ENCODE data around the gene RSPO4. TPM values are rescaled to one million over a fixed set of nuclear protein-coding genes. Genes with fewer than 3 reads are reported as not detected.

The RSPO4 gene
- total RNA-seq, 1 experiment from 2014 or later, result not detected

DNA sequence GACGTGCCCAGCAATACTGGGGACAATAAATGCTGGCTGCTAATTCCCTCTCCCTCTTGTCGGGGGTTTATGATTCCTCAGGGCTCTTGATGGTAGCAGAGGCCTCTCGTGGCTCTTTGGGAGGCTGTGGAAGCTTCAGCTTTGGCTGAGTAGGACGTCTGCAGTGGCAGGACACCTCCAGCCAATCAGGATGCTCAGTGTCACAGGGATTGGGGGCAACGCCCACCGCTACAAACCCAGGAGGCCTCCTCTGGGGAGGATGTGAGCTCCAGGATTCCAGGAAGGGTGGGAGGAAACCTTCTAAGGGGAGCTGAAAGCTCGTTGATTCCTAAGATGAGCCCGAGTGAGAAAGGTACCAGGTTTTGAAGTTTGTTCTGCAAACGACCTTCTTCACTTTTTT lies 19.4 kb downstream of the RSPO4 start:
- CTCF ChIA-PET, result no interaction called here
- BruUV-seq (replicated peaks), result no TSS peak

DNA sequence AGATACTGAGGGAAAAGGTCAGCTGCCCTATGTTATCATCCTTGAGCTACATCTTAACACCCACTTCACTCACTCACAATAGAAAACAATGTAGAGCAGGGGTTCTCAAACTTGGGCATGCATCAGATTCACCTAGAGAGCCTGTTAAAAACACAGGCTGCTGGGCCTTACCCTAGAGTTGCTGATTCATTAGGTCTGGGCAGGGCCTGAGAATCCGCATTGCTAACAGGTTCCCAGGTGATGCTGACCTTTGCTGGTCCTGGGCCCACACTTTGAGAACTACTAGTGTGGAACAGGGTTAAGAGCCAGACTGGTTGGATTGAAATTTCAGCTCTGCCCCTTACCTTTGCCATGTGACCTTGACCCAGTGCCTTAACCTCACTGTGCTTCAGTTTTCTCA lies 25.1 kb downstream of the RSPO4 start:
- TF ChIP-seq, protein P1, sequence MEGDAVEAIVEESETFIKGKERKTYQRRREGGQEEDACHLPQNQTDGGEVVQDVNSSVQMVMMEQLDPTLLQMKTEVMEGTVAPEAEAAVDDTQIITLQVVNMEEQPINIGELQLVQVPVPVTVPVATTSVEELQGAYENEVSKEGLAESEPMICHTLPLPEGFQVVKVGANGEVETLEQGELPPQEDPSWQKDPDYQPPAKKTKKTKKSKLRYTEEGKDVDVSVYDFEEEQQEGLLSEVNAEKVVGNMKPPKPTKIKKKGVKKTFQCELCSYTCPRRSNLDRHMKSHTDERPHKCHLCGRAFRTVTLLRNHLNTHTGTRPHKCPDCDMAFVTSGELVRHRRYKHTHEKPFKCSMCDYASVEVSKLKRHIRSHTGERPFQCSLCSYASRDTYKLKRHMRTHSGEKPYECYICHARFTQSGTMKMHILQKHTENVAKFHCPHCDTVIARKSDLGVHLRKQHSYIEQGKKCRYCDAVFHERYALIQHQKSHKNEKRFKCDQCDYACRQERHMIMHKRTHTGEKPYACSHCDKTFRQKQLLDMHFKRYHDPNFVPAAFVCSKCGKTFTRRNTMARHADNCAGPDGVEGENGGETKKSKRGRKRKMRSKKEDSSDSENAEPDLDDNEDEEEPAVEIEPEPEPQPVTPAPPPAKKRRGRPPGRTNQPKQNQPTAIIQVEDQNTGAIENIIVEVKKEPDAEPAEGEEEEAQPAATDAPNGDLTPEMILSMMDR (conservative IDR thresholded peaks at IDR 0.05; ENCODE audit: low read depth, low read length), result no peak
- no peak for TF ChIP-seq EZH2 (IDR thresholded peaks at IDR 0.05; ENCODE audit: borderline replicate concordance, low read depth, low read length, poor library complexity, severe bottlenecking)
- no peaks in the 10 kb centered on the region for H3K36me3 ChIP-seq (ENCODE audit: insufficient read depth, low read length, poor library complexity, severe bottlenecking)
- no peak for DNase-seq (ENCODE audit: low spot score)
- BruUV-seq (replicated peaks), result no TSS peak
- CTCF ChIA-PET, result no interaction called here
- no peak overlapping the region for H3K27ac ChIP-seq (ENCODE audit: low read depth, low read length, poor library complexity, severe bottlenecking)
- intact Hi-C loops (cut with micrococcal nuclease; ENCODE audit: unreplicated experiment), result loop anchor here (10.0 kb wide), 1 partner anchor 228 kb away; the partner anchor contains the start of gene C20orf202
- H3K4me1 ChIP-seq (ENCODE audit: insufficient read depth, low read length, poor library complexity, severe bottlenecking), result no peaks in the 10 kb centered on the region
- POLR2A ChIA-PET (ENCODE audit: low non-redundant PET), result no interaction called here
- H3K27me3 ChIP-seq (replicated peaks; ENCODE audit: insufficient read depth, low read depth, low read length, poor library complexity), result peaks cover 9% of the 10 kb centered on the region
- no peaks in the 10 kb centered on the region for H3K9me3 ChIP-seq (ENCODE audit: low read depth, low read length, poor library complexity, severe bottlenecking)
- H3K4me3 ChIP-seq (ENCODE audit: low read depth, low read length, poor library complexity, severe bottlenecking), result no peak overlapping the region

More for the DNA sequence above, 19.4 kb downstream of the RSPO4 start:
- intact Hi-C loops (cut with micrococcal nuclease; ENCODE audit: unreplicated experiment), result no loop called here
- no peak overlapping the region for H3K27ac ChIP-seq (ENCODE audit: low read depth, low read length, poor library complexity, severe bottlenecking)
- POLR2A ChIA-PET (ENCODE audit: low non-redundant PET), result no interaction called here
- no peaks in the 10 kb centered on the region for H3K36me3 ChIP-seq (ENCODE audit: insufficient read depth, low read length, poor library complexity, severe bottlenecking)
- no peak for TF ChIP-seq EZH2 (IDR thresholded peaks at IDR 0.05; ENCODE audit: borderline replicate concordance, low read depth, low read length, poor library complexity, severe bottlenecking)
- TF ChIP-seq, protein P1 (conservative IDR thresholded peaks at IDR 0.05; ENCODE audit: low read depth, low read length), result no peak
- no peak overlapping the region for H3K4me3 ChIP-seq (ENCODE audit: low read depth, low read length, poor library complexity, severe bottlenecking)
- H3K4me1 ChIP-seq (ENCODE audit: insufficient read depth, low read length, poor library complexity, severe bottlenecking), result no peaks in the 10 kb centered on the region
- peak; percentile 7 for DNase-seq (ENCODE audit: low spot score)
- H3K27me3 ChIP-seq (replicated peaks; ENCODE audit: insufficient read depth, low read depth, low read length, poor library complexity), result peaks cover 22% of the 10 kb centered on the region
- no peaks in the 10 kb centered on the region for H3K9me3 ChIP-seq (ENCODE audit: low read depth, low read length, poor library complexity, severe bottlenecking)

DNA sequence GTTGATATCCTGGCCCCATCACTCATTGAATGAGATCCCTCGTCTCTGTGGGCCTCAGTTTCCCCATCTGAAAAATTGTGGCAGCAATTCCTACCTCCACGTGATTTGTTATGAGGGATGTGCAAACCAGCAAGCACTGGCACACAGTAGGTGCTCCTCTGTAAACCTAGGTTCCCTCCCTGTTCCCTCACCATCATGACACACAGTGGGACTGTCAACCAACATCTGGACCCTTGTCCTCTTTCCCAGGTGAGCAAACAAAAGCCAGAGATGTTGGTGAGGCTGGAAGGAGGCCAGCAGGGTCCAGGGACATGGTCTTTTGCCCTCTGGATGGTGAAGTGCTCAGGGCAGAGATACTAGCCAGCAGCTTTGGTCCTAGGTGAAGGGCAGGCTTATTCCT lies 26.1 kb downstream of the RSPO4 start:
- TF ChIP-seq EZH2 (IDR thresholded peaks at IDR 0.05; ENCODE audit: borderline replicate concordance, low read depth, low read length, poor library complexity, severe bottlenecking), result no peak
- TF ChIP-seq, protein P1 (conservative IDR thresholded peaks at IDR 0.05; ENCODE audit: low read depth, low read length), result no peak
- BruUV-seq (replicated peaks), result no TSS peak
- intact Hi-C loops (cut with micrococcal nuclease; ENCODE audit: unreplicated experiment), result loop anchor here (10.0 kb wide), 1 partner anchor 229 kb away; the partner anchor contains the start of gene C20orf202
- ChIA-PET POLR2A (ENCODE audit: low non-redundant PET) (no interaction called here), CTCF (no interaction called here)
- Histone ChIP-seq H3K4me1 (ENCODE audit: insufficient read depth, low read length, poor library complexity, severe bottlenecking) (no peaks in the 10 kb centered on the region), H3K27ac (ENCODE audit: low read depth, low read length, poor library complexity, severe bottlenecking) (no peak overlapping the region), H3K36me3 (ENCODE audit: insufficient read depth, low read length, poor library complexity, severe bottlenecking) (no peaks in the 10 kb centered on the region), H3K27me3 (replicated peaks; ENCODE audit: insufficient read depth, low read depth, low read length, poor library complexity) (peaks cover 12% of the 10 kb centered on the region), H3K4me3 (ENCODE audit: low read depth, low read length, poor library complexity, severe bottlenecking) (no peak overlapping the region), H3K9me3 (ENCODE audit: low read depth, low read length, poor library complexity, severe bottlenecking) (no peaks in the 10 kb centered on the region)
- no peak for DNase-seq (ENCODE audit: low spot score)
